NCI-H524 treated with DMSO at 0.1 percent for 48 hours (cell line): Measurements from ENCODE around the gene PRKCD.

ENCODE experiments used
- DNase-seq: peaks from one replicate; lab custom pipeline; 2025; lab: John Stamatoyannopoulos, UW

The PRKCD gene

GRCh38 chr3:53190659-53191058 lies 29.6 kb downstream of the PRKCD start:
- no peak for DNase-seq

GRCh38 chr3:53191836-53192480 lies 30.9 kb downstream of the PRKCD start:
- DNase-seq, result no peak

- no peak for DNase-seq
Observed at GRCh38 chr3:53192608-53193007, 31.6 kb downstream of the PRKCD start.

DNA sequence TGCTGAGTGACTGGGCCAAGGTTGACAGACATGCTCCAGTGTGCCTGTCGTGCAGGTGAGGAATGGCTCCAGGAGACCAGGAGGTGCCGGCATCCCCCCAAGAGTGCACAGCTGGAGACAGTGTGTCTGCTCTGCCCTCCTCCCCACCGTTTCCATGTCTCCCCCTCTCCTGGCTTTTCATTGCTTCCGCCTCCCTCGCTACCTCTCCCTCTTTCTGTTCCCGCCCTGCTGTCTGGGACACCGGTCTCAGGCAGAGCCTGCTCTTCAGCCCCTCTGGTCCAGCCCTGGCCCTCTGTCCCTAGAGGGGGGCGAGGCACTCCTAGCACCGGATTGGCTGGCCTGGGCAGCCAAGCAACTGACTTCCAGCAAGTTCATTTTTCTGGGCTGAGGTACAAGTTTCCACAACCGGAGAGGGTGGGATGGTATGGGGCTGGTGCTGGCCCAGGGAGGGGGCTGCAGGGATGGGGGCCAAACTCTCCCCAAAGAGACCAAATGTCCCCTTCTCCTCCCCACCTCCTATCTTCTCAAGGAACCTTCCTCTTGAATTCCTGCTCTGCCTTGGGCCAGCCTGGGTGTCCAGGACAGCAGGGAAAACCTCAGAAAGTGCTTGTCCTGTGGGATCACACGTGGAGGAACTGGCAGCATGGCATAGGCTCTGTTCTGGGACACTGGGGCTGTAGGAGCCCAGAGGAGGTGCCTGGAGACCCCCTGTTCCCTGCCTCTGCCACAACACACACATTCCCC lies 32.6 kb downstream of the PRKCD start:
- DNase-seq, result no peak

- no peak for DNase-seq
Observed at GRCh38 chr3:53194210-53195065, 33.4 kb downstream of the PRKCD start.

DNA sequence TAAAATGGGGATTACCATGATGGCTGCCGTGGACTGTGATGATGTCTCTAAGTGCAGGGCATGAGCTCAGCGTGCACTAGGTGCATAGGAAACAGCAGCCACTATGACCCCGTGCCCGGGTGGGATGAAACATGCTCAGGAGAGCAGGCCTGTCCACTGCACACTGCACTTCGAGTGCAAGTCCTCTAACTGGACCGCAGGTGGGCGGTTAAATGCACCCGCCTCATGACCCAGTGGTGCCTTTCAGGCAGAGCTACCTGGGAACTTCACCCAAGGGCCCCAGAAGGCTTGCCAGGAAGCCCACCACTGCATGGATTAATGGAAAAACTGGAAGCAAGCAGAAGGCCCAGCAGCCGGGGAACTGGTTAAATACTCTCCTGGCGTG lies 34.0 kb downstream of the PRKCD start:
- no peak for DNase-seq

DNA sequence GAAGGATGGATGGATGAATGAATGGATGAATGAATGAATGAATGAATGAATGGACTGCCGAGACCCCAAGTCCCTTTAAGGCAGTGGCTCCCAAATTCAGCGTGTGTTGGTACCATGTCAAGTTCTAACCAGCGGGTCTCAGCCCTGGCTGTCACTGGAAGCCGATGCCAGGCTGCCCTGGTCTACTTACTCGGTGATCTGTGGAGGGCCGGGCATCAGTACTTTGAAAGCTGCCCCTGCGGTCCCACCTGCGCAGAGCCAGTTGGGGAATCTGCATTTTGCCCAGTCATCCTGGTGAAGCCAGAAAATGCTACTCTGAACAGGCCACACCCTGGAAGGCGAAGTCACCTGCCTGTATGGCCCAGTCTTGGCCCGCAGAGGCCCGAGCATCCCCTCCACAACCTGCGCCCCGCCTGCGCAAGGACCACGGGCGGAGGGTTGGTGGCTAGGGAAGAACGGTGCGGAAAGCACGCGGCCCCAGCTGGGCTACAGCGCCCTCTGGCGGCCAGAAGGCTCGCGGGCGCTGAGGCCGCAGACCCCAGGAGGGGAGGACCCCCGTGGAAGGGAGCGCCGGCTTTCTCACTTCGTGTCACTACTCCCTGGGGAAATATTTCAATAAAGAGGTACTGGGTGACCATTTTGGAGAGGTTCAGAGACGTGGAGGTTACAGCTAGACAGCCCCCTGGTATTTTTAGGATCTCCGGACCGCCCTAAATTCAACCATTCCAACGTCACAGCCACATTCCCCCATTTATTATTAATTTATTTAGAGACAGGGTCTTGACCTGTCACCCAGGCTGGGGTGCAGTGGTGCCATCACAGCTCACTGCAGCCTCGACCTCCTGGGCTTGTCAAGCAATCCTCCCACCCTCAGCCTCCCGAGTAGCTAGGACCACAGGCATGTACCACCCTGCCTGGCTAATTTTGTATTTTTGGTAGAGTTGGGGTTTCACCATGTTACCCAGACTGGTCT lies 34.9 kb downstream of the PRKCD start:
- DNase-seq, result no peak

GRCh38 chr3:53196575-53197407 lies 35.8 kb downstream of the PRKCD start:
- DNase-seq, result no peak

DNA sequence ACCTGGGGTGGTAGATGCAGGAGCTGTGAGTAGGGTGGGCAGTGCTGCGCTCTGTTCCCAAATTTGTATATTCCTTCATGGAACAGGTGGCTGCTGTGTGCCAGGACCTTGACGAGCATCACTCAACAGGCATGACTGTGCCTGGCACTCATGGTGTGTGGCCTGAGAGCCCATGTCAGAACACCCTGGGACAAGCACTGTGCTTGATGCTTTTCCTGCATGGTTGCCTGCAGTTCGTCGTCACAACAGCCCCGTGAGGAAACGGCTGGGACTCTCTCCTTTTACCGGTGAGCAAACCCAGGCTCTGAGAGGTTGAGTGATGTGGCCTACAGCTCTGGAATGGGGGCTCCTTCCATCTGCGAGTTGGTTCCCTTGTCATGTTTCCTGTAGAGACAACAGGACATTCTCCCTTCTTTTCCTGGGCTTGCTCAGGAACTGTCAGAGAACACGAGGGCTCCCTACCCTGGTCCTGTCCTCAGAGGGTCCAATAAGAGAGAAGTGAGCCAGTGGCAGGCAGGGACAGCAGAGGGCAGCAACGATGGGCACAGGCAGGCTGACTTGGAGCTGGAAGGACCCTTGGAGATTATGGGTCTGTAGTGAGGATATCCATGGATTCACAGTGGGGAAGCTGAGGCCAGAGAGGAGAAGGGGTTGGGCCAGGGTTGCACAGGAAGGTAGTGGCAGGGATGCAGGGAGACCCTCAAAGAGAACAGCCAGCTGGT lies 37.4 kb downstream of the PRKCD start:
- DNase-seq, result no peak

GRCh38 chr3:53198996-53199395 lies 38.0 kb downstream of the PRKCD start:
- DNase-seq, result no peak

GRCh38 chr3:53199834-53200233 lies 38.8 kb downstream of the PRKCD start:
- no peak for DNase-seq

- DNase-seq, result no peak
Observed at GRCh38 chr3:53200501-53201498, 39.8 kb downstream of the PRKCD start.

DNA sequence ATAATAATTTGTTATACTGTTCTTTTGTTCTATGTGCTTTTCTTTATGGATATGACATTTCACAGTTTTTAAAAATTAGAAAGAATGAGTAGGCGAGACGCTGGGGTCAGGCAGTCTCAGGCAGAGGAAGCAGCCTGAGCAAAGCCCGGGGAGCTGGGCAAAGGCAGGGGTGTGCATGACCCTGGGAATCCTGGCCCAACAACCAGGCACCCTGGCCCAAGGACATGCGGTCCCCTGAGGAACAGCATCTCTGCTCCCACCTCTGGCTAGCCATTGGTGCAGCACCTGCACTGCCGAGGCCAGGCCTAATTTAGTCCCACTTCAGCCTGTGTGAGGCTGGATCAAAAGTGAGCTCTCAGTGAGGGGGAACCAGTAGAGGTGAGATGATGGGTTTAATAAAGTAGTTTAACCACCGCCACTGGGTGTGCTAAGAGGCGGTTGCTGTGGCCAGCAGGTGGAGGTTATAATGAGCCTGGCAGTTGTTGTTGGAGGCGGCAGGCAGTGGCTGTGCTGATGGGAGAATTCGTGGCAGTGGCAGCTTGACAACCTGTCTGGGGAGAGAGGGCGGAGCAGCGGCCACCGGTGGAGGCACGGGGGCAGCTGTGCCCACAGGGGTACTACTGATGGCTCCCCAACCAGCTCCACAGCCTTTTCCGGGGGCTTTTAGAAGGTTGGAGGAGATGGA lies 41.5 kb downstream of the PRKCD start:
- no peak for DNase-seq

GRCh38 chr3:53211706-53212702 lies 51.0 kb downstream of the PRKCD start:
- DNase-seq, result no peak

DNA sequence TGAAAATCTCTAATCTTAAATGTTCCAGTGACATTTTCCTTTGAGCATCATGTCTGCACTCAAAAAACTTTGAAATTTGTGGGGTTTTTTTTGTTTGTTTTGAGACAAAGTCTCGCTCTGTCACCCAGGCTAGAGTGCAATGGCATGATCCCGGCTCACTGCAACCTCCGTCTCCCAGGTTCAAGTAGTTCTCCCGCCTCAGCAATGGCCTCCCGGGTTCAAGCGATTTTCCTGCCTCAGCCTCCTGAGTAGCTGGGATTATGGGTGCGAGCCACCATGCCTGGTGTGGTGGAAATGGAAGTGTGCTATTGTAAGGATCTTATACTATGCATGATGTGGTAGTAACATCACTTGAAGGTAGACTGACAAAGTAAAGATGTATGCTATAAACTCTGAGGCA lies 52.3 kb downstream of the PRKCD start:
- DNase-seq, result no peak

DNA sequence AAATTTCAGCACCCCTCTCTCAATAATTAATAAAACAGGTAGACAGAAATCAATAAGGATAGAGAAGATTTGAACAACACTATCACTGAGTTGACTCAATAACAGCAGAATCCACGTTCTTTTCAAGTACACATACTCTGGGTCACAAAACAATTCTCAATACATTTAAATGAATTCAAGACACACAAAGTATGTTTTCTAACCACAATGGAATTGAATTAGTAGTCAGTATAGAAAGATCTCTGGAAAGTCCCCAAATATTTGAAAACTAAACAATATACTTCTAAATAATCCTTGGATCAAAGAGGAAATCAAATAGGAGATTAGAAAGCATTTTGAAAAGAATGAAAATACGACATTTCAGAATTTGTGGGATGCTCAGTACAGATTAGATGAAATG lies 54.8 kb downstream of the PRKCD start:
- DNase-seq, result no peak

GRCh38 chr3:53216723-53217122 lies 55.7 kb downstream of the PRKCD start:
- peak; percentile 45 for DNase-seq
